Hepatocyte (in vitro differentiated cells): ENCODE results near the gene DSCAM.

Source experiments
- CTCF ChIP-seq: fragments of 200-600 bp; sonication (generic); IDR thresholded peaks from 2 replicates; pipeline ENCODE4 v1.5.1; 2016; ENCODE audit warnings: antibody characterized with exemption, mild to moderate bottlenecking; ENCODE audit not compliant: poor library complexity
- EZH2 ChIP-seq: fragments of 200-600 bp; sonication (generic); IDR thresholded peaks from 2 replicates; pipeline ENCODE4 v1.6.1; 2016; ENCODE audit warnings: antibody characterized with exemption, mild to moderate bottlenecking, borderline replicate concordance
- EZH2phosphoT487 ChIP-seq: fragments of 200-600 bp; sonication (generic); IDR thresholded peaks from one replicate; pipeline ENCODE4 v1.6.1; 2018; ENCODE audit warnings: antibody characterized with exemption, mild to moderate bottlenecking, low read depth, moderate library complexity; ENCODE audit not compliant: unreplicated experiment, severe bottlenecking

GRCh38 chr21:40706176-40706575 lies 140.8 kb downstream of the DSCAM start:
- TF ChIP-seq CTCF, result no peak
- TF ChIP-seq EZH2phosphoT487, result no peak
- no peak for TF ChIP-seq EZH2
